Renal pelvis (tissue), 12 donors: ENCODE results near the gene GALNT17. TPM values are rescaled to one million over a fixed set of nuclear protein-coding genes. Genes with fewer than 3 reads are reported as not detected.

ENCODE experiments used
- DNase-seq: peaks from one replicate; pipeline ENCODE4 v3.0.0-alpha.2; 2013
- long read RNA-seq, 16 experiments: transcript quantifications; one replicate each; lab custom pipeline, GENCODE V29; 2026
- polyA plus RNA-seq, 3 donors: library from polyadenylated mRNA; unstranded; fragments of 120-200 nt; gene quantifications; one replicate each; pipeline ENCODE4 v1.2.1, GENCODE V29; 2013; ENCODE audit not compliant: insufficient read length in 3 of 3

GALNT17 gene
- polyA plus RNA-seq, result 1 to 10 TPM; 3.5 to 5.6 (median 4.5) TPM
- long read RNA-seq, donor 1, partial matches to known transcripts, result 0 of 1 reads
- long read RNA-seq, donor 1, other reads (novel, unspliced or antisense), result 0 of 1 reads
- long read RNA-seq, donor 2, result 0 reads
- long read RNA-seq, donor 3, partial matches to known transcripts, result 0 of 1 reads
- long read RNA-seq, donor 3, other reads (novel, unspliced or antisense), result 0 of 1 reads
- long read RNA-seq, donor 4, result 0 reads
- long read RNA-seq, donor 5, result 0 reads
- long read RNA-seq, donor 6, result 0 reads
- long read RNA-seq, donor 7, partial matches to known transcripts, result 0 of 1 reads
- long read RNA-seq, donor 7, other reads (novel, unspliced or antisense), result 0 of 1 reads
- long read RNA-seq, donor 8, result 0 reads
- long read RNA-seq, donor 9, result 0 reads
- long read RNA-seq, donor 10, partial matches to known transcripts, result 0 of 1 reads
- long read RNA-seq, donor 10, other reads (novel, unspliced or antisense), result 0 of 1 reads
- long read RNA-seq, donor 11, result 0 reads
- long read RNA-seq, donor 12, result 0 reads
- long read RNA-seq, donor 13, result 0 reads
- long read RNA-seq, donor 14, partial matches to known transcripts, result 0 of 1 reads
- long read RNA-seq, donor 14, other reads (novel, unspliced or antisense), result 0 of 1 reads
- long read RNA-seq, donor 15, partial matches to known transcripts, result 6 of 6 reads
- long read RNA-seq, donor 15, other reads (novel, unspliced or antisense), result 0 of 6 reads
- long read RNA-seq, donor 16, result 0 reads

DNA sequence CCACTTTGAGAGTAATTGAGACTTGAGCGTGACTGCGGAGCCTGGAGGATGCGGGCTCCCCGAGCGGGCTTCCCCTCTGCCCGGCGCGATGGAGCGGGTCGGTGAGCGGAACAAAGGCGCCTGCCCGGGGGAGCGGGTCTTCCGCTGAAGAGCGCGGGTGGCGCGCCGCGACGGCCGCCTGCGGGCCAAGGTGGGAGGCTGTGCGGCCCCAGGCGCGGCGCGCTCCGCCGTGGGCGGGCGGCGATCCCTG is at the start of gene GALNT17:
GALNT17 (plus strand) TSS at position 18 of the 250 bp plus-strand sequence.
- no peak for DNase-seq

DNA sequence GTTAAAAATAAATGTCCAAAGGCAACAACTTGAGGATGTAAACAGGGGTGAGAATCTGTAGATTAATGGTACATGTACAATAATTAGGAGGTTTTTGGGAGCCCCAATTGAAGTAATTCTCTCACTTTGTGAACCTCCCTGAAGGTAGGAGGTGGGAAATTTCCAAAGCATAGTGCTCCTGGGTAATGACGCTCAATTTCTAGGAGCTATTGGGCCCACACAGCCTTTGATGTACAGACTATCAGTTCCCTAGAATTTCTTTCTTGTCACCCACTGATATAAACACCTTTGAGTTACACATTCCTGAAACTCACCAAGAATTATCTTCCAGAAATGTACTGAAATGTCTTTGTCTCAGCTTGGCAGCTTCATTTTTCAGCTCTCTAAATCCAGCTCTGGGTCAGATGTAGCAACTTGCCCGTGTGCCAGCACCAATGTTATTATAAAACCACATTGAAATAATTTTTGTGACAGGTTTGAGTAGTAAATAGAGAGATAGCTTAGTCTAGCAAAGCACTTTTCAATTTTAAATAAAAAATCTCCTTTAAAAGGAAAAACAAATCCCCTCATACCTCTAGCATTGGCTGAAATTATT is 36.6 kb upstream of the GALNT17 start:
- no peak for DNase-seq

DNA sequence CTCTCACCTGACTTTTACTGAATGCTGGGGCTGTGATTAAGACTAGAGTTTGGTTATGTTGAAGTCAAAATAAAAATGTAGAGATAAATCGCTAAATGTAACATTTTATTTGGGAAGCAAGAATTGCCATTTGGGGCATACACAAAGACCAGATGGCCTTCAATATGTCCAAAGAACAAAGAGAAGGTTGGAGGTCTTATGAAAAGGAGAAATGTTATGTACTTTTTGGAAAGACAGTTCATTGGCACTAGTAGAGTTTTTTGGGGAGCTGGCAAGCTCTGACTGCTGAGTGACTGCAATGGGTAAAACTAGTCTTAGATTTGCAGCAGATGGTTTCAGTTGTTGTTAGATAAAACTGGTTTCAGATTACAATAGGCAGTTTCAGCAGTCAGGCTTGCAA is 35.6 kb upstream of the GALNT17 start:
- DNase-seq, result no peak

DNA sequence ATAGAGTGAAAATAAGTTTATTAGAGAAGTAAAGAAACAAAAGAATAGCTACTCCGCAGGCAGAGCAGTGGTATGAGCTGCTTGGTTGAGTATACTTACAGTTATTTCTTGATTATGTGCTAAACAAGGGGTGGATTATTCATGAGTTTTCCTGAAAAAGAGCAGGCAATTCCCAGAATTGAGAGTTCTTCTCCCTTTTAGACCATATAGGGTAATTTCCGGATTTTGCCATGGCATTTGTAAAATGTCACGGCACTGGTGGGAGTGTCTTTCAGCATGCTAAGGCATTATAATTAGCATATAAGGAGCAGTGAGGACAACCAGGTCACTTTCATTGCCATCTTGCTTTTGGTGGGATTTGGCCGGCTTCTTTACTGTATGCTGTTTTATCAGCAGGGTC is 25.7 kb upstream of the GALNT17 start:
- DNase-seq, result no peak

DNA sequence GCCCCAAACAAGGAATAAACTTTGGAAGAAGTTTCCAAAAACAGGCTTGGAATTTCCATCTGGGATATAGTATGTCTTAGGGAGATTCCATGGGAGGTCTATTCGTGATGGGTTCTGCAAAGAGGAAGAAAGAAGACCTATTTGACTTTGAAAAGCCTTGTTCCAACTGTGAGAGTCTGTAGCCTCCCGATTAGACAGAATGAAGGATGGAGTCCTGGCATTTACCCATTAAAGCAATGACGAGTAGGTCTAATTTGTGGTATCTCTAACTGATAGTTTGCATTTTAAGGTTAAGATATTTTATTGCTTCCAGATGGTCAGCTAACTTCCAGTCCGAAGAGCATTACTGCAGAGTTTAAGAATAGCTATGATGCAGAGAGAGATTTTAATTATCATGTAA is 19.5 kb upstream of the GALNT17 start:
- DNase-seq, result no peak

DNA sequence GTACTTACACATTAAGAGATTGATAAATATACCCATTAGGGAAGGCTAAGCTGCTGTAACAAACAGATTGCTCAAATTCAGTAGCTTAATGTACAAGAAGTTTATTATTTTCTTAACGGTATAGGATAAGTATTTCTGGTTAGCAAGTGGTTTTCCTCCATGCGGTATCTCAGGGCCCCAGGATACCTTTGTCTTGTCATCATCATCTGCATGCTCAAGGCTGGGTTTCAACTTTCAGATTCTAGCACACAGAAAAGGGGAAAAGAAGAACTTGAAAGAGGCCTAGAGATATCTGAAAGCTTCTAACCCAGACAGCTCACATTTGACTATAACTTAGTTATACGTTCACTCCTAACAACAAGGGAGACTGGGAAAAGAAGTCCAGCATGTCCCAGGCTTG is 11.8 kb upstream of the GALNT17 start:
- no peak for DNase-seq

DNA sequence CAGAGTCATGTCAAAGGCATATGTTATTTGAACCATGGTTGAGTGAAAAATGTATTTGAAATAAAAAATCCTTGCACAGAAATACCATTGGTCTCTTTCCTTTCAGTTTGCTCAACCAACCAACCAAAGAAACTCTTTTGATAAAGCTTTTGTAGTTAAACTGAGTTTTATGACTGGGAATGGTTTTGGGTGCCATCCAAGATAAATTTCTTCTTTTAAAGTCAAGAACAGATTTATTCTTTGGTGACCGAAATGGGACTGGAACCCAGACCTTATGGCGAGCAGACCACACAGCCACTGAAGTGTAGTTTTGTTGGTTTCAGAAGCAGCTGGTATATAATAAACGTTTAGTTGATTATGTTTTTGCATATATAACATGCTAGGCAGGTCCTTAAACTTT is 2.8 kb upstream of the GALNT17 start:
- no peak for DNase-seq

DNA sequence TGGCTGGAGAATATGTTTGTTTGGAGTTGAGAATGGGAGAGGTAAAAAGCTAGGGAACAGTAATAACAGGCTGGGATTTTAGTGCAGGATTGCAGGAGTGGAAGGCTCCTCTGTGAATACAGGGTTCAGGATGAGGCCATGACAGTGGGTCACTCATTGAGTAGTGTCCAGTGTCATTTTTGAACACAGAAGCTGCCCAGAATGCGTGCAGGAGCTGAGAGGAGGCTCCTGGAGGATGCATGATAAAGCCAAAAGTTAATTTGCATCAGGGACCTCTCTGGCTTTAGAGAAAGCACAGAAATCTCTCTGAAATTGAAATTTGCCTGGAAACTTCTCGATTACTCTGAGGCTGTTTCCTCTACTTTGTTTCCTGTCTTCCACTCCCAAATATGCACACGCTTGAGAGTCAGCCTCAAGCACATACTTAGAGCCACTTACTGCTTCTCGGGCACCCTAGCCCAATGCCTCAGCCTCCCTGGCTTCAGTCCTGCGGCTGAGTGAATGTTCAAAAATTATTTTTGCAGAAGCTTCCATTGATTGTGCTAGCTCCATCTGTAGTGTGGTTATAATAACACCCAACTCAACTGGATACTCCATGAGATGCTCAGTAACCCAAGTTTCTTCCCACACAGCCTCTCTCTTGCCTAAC is 1.8 kb upstream of the GALNT17 start:
- no peak for DNase-seq

DNA sequence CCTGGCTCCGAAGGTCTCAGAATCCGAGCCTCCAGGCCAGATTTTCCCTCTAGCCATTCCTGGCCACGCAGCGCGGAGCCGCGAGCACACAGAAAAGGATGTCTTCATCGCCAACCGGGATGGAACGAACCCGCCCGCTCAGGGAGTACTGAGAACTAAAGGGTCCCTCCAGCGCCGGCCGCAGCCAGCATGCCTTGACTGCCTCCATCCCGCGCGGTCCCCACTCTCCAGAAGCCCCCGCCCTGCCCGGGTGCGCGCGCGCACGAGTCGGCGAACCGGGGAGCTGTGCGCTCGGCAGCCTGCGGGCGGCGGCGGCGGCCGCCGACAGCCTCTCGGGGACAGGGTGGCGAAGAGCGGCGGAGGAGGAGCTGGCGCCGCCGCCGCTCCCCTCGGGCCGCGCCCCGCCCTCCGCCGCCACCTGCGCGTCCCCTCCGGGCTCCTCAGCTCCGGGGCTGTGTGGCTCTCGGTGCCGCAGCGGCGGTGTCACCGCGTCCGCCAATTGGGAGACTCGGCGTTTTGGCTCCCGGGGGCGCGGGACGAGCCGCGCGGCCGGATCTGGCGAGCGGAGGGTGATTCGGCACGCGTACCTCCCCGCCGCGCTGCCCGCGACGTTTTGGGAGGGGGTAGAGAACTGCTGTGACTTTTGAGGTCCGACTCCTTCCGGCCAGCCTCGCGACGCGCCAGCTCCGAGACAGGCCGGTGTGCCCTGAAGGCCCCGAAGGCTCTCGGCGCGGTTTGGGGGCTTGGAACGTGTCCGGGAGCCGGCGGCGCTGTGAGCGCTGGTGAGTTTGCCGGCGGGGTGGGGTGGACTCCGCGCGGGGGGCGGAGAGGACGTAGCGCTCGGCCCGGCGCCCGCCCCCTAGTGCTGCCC is 453 bp upstream of the GALNT17 start:
- DNase-seq, result peak; percentile 79

DNA sequence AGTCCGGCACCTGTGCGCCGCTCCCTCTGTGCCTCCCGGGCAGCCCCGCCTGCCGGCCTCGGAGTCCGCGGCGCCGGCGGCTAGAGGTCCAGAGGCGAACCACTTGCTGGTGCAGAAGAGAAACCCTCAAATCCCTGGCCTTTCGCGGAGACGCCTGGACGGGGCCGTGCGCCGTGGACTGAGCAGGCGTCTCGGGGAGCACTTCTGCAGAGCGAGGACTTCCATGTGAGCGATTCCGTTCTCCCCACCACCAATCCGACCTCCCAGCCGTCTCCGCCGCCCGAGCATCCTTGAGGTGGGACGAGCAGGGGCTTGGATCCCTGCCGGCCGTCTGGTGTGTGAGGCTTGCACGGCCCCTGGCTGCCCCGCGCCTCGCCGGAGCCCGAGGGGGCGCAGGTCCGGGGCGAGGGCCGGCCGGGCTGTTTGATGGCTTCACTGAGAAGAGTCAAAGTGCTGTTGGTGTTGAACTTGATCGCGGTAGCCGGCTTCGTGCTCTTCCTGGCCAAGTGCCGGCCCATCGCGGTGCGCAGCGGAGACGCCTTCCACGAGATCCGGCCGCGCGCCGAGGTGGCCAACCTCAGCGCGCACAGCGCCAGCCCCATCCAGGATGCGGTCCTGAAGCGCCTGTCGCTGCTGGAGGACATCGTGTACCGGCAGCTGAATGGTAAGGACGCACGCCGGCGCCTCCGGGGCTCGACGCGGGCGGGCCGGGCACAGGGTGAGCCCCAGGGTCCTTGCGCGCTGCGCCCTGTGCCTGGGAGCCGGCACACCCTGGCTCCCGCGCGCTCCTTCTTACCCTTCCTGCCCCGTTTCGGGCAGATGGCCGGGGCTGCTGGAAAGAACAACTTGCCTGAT is 660 bp downstream of the GALNT17 start:
- DNase-seq, result no peak

DNA sequence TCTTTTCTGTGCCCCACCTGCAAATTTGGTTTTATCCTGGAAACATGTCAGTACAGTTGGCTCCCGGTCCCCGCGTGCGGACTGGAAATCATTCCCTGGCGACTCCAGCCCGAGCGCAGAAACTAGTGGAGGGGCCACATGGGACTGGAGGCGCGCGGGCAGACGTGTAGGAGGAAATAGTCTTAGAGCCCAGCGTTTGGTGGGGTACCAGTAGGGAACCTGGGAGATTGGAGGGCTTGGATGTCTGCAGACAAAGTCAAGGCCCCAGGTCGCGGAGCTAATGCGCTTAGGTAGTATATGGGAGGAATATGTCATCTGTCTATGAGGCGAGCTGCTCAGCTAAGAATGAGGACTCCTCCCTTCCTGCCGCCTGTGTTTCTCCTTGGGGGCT is 1.3 kb downstream of the GALNT17 start:
- DNase-seq, result no peak

DNA sequence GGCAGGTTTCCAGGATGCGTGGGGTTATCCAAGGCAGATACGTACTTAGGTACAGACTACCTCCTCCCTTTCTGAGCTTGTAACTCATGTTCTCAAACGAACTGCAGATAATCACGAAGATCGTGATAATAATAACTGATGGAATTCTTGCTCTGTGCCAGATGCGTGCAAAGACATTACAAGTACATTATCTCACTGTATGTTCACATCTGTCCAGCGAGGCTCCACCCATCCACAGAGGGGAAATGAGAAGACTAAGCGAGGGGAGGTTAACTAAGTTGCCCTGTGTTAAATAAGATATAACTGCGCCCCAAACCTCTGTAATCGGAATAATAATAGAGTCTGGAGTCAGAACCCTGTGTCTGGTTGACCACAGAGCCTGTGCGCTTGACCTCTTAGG is 1.9 kb downstream of the GALNT17 start:
- no peak for DNase-seq

DNA sequence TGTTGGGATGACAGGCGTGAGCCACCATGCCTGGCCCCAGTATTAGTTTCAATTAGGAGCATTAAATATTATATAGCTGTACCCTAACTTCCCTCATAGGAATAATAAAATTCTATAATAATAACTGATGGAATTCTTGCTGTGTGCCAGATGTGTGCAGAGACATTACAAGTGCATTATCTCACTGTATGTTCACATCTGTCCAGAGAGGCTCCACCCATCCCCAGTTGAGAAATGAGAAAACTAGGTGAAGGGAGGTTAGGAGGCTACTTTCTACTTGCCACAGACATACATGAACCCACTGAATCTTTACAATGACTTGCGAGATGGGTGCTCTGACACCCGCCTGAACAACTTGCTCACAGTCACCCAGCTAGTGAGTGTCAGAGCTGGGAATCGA is 3.2 kb downstream of the GALNT17 start:
- DNase-seq, result no peak

DNA sequence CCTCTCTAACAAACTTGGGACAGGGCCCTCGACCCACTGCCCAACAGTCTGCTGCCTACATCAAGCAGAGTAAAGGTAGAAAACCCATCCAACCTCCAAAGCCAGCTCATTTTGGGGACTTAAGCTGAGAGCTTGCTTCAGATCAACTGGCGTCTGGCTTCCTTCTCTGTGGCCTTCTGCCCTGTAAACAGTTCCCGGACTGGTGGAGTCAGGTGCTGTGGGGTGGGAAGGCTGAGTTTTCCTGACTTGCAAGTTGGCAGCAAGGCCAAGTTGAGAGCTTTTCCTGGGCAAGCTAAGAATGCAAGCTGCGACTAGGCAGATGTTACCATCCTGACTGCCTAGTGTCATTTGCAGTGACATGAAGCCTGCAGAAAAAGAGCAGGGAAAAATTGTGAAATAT is 3.7 kb downstream of the GALNT17 start:
- no peak for DNase-seq

DNA sequence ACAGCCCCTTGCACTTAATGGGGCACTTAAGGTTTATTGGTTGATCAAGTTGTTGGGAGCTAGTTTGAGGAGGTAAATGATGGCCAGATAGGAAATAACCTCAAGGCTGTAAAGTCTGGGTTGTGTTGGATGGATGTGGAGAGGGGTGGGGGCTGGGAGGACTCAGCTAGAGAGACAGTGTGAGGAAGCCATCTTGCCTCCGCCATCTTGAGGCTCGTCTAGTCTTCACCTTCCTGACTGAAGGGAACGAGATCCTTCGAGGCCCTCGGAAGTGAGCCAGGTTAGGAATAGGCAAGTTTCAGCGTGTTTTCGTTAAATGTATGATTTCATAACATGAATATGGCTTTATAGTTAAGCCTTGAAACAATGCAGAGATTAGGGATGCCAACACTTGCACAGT is 5.5 kb downstream of the GALNT17 start:
- DNase-seq, result no peak

DNA sequence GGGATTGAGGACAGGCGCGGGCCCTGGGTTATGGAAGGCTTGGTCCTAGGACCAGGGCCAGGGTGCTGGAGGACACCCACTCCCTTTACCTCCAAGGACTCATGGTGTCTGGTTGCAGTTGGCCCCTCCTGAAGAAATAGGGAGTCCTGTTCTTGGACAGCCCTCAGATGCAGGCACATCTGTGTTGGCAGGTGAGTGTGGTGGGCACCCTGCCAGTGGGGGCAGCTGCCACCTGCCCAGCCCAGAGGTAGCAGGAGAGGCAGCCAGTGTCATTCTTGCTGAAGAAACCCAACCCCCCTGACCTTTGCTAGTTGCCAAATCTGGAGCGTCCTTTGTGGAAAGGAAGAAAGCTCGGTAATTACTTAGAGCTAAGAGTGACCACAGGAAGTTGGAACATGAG is 8.3 kb downstream of the GALNT17 start:
- no peak for DNase-seq

DNA sequence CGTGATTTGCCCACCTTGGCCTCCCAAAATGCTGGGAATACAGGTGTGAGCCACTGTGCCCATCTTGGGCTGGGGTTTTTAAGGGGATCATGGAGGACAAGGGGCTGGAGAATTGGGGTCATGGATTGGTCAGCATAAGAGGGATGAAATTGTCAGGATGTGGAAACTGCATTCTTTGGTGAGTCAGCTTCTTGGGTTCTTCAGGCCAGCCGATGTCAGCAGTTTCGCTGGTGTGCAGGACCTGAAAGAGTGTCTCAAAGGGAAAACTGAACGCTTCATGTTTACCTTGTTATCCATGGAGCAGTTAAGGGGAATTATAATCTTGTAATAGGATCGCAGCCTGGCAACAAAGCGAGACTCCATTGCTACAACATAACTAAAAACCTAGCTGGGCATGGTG is 13.0 kb downstream of the GALNT17 start:
- no peak for DNase-seq

DNA sequence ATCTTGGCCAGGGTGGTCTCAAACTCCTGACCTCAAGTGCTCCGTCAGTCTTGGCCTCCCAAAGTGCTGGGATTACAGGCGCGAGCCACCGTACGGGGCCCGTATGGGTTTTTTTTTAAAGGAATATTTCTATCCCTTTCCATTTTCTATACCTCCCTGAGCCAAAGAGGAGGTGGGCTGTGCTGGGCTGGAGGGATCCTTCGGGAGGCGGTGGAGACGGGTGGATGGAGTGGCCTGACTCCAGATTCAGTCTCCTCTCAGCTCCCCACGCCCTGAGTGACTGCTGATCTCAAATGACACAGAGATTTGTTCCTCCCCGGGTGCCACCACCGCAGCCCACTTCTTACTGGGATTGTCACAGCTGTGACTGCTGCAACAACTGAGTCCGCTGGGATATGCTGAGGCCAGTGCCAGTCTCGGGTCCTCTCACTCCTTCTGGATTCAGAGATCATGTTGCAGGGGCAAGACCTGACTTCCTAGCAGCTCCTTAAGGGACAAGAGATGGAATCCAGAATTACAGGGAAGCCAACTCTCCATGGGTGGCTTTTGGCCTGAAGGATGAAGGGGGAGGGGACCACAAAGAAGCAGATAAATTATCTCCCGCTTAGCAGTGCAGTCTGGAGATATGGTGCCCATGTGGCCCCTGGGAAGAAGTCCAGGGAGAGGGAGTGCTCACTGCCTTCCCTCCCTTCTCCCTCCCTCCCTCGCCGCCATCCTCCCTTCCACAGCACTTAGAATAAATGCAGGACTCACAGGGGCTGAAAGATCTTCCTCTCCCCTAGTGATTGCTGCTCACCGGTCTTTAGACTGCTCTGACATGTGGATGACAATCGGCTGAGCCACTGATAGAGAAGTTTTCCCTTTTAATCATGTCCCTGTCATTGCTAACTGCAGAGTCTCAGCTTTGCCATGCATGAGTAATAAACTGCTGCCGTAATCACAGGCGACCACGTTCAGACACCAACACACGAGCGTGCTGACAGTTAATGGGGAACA is 14.3 kb downstream of the GALNT17 start:
- peak; percentile 24 for DNase-seq

DNA sequence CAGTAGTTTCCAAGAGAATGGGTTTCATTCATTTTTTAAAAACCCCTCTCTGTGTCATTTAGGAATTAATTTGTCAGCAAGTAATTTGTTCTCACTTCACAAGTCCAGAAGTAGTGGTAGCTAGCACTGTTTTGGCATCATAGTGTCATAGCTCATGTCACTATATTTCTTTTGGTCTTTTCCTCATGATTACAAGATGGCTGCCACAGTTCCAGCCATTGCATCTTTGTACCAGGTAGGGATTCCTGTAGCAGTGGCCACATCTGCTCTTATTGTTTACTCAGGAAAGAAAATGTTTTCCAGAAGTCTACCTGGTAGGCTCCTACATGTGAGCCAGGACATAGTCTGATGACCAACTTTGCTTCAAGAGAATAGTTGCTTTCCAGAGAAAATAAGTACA is 16.2 kb downstream of the GALNT17 start:
- no peak for DNase-seq

DNA sequence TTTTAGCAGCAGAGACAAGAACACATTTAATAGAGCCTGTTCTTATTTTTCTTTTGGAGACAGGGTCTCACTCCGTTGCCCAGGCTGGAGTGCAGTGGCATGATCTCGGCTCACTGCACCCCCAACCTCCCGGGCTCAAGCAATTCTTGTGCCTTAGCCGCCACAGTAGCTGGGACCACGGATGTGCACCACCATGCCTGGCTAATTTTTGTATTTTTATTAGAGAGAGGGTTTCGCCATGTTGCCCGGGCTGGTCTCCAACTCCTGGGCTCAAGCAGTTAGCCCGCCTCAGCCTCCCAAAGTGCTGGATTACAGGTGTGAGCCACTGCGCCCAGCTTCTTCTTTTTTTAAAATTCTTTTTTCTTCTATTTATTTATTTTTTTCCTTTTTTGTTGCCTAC is 23.3 kb downstream of the GALNT17 start:
- no peak for DNase-seq
